Activated naive CD4-positive, alpha-beta T cell treated with Interleukin-2 at 50 U/mL for 16 hours (primary cell): ENCODE data around the gene WDFY4.
A peak's percentile ranks its signal among the peaks of the same experiment; 100 is the strongest.

ENCODE experiments used
- DNase-seq: peaks from one replicate; pipeline ENCODE4 v3.0.0-alpha.2; 2020

WDFY4 gene

DNA sequence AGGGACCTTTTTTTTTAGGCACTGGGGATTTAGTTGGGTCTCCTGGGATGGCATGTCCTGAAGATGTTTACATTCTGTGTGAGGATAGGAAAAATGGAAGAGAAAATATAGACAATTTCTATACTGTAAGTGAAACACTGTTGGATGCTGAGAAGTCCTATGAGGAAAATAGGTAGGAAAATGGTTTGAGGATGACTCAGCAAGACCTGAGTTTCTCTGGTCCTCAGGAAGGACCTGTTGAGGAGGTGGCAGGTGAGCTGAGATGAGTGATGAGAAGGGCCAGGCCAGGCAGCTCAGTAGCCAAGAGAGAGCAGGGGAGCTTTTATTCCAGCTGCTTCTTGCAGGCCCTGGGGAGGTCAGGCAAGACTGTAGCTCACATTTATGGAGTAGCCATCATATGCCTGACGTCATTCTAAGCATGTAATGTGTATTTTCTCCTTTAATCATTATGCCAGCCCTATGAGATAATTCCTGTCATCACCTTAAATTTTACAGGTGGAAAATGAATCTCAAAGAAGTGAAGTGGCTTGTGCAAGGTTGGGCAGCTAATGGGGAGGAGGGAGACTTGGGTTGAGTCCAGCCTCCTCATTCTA lies 274.0 kb downstream of the WDFY4 start:
- no peak for DNase-seq

DNA sequence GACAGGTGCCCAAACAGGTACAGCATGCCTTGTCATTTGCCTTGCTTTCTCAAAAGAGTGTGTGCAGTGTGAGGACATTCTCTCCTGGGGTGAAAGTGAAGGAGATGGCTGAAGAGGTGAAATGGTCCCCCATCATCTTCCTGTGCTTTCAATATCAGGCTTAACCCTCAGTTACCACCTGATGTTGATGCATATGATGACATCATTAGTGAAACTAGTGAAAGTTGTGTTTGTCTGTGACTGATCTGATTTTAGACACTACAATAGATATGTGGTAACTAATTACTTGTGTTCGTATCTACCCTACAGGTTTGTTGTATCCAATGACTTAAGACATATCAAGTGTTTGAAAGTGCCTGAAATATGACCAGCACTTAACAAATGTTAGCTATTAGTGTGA lies 279.4 kb downstream of the WDFY4 start:
- DNase-seq = no peak

DNA sequence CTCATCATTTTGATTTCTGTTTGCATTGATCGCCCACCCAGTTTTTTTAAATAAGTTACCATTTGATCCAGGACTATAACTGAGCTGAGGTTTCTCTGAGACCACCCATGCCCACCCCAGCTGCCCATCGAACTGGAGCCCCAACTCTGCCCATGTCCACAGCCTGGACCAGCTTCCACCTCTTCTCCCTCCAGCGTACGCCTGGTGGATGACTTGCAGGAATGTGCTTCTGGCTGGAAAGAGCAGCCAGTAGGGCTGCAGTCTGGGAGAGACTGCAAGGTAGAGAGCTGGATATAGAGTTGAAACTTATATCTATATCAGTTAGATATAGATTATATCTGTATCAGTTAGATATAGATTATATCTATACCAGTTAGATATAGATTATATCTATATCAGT lies 280.8 kb downstream of the WDFY4 start:
- no peak for DNase-seq

DNA sequence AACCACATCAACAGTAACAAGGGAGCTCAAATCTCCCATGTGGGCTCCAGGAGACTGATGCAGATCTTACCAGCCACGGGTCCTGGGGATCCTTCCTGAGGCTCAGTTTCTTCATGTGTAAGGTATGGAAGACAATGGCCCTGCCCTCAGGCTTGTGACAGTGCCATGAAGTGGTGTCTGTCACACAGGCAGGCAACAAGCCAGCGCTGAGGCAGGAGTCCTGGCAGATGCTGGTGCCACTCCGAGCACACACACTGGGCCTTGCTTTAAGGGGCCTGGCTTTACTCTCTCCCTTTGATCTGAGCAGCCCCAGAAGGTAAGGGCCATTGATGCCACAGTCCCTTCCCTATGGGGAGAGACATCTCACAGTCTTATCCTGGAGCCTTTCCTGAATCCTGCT lies 283.4 kb downstream of the WDFY4 start:
- no peak for DNase-seq

DNA sequence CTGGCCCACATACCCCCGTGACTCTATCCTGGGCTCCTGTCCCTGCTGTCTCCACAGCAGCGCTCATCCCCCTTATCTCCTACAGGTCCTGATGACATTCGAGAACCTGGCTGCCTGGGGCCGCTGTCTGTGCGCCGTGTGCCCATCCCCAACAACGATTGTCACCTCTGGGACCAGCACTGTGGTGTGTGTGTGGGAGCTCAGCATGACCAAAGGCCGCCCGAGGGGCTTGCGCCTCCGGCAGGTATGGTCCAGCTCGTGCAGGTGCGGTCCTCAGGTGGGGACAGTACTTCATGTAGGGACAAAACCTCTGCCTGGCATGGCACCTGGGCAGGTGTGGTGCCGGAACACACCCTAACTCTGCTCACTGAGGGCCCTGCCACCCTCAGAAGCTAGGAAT lies 285.4 kb downstream of the WDFY4 start:
- no peak for DNase-seq

DNA sequence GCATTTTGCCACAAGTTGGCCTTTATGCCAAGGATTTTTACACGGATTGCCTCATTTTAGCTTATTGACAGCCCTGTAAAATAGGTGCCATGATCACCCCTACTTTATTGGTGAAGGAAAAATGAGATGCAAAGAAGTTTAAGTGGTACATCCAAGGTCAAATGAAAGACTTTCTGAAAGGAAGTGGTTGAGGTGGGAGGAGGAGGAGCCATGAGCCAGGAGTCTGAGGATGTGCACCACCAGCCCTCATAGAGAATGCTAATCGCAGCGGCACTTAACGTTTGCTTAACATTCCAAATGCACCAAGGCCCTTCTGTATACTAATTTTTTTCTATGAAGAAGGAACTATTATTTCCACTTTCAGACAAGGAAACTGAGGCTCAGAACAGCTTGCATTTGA lies 286.0 kb downstream of the WDFY4 start:
- no peak for DNase-seq

DNA sequence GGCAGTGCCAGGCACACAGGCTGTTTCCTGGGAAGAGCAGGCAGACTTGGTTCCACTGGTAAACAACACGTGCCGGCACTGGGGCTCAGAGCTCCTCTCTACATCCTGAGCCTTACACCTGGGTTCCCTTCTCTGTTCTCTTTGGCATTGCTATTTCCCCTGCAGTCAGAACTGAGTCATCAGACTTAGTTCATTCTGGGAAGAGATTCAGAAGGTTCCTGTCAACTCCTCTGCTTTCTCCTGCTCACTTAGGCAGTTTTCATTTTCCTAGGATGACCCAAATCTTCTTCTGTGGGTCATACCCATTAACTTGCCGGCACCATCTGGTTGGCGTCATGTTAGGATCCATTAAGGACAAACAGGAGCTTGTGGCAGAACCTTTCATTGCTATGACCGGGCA lies 288.4 kb downstream of the WDFY4 start:
- DNase-seq = no peak

DNA sequence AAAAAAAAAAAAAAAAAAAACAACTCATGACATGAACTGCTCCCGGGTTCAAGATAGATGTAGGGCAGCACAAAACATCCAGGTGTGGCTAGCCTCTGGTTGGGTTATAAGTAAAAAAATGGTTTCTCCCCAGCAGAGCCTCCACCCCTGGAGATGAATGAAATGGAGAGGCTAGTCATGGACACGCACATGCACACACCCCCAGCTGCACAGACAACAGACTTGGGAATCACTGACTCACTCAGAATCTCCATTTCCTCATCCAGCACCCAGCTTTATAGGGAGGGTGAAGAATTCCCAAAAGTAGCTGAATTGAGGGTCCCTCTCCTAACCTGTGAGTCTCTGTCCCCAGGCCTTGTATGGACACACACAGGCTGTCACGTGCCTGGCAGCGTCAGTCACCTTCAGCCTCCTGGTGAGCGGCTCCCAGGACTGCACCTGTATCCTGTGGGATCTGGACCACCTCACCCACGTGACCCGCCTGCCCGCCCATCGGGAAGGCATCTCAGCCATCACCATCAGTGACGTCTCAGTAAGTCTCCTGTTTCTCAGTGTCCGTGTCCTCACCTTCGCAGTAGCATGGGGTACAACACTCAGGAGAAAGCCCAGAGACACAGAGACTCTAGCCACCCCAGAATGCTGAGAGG lies 290.0 kb downstream of the WDFY4 start:
- DNase-seq = no peak

DNA sequence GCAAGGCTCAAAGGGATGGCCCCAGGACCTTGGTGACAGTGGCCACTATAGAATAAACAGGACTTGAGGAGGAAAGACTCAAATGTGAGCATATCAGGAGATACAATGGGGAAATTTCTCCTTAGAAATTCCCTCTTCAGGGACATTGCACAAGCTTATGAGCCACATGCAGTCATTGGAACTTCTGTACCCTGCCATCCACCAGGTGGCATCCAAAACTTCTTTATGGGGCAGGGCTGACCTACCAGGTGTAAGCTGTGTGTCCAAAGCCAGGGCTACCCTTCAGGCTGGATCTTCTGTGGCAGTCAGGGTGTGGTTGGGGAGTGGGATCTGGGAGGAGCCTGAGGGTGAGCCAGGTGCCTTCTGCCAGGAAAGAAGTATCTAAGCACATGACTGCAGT lies 291.5 kb downstream of the WDFY4 start:
- no peak for DNase-seq

DNA sequence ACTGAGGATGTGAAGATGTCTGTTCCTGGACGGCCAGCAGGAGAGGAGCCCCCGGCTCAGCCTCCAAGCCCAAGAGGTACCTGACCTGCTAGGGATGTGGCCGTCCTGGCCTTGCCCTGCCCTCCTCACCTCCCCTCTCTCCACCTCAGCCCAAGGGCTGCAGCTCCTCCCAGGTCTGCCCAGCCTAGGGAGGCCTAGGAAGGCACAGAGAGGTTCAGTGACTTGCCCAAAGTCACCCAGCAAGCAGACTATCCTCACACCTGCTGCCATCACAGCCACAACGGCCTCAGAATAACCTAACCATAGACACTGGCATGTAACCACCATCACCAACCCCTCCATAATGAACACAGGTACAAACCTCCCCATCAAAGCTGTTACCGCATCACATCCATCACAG lies 293.6 kb downstream of the WDFY4 start:
- DNase-seq = no peak

DNA sequence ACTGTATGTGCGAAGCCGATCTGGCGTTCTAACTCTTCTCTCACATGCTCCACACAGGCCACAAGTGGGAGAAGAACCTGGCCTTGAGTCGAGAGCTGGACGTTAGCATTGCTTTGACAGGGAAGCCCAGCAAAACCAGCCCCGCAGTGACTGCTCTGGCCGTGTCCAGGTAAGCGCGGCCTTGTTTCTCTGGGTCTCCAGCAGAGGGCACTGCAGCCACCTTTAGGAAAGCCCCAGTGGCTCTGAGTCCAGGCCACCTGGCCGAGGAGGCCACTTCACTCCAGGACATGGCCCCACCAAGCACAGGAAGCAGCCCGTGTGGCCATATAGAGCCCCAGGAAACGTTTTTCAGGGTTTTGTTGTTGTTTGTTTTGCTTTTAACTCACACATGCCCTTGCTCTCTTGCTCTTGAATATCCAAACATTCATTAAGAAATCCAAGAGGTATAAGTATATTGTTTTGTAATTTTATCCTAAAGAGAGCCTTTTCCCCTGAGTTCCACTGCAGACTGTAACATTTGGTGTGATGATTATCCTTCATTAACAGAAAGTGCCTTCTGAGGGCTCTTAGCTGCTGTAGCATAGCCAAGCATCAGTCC lies 296.7 kb downstream of the WDFY4 start:
- peak; percentile 39 for DNase-seq

DNA sequence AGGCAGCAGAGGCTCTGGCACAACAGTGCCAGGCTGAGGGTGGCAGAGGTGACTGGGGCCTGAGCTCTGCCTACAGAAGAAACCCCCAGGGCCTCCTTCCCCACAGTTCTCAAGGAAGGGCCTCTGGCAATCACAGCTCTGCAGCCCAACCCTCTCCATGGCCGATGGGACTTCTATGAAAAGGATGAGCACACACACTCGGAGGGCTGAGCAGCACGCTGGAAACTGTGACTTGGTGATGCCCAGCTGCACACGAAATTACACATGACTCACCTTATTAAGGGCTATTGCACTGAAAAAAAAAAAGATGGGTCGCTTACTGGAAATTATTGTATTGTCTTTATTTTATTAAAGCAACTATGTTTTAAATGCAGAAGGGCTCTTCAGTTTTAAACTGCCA lies 297.9 kb downstream of the WDFY4 start:
- no peak for DNase-seq

DNA sequence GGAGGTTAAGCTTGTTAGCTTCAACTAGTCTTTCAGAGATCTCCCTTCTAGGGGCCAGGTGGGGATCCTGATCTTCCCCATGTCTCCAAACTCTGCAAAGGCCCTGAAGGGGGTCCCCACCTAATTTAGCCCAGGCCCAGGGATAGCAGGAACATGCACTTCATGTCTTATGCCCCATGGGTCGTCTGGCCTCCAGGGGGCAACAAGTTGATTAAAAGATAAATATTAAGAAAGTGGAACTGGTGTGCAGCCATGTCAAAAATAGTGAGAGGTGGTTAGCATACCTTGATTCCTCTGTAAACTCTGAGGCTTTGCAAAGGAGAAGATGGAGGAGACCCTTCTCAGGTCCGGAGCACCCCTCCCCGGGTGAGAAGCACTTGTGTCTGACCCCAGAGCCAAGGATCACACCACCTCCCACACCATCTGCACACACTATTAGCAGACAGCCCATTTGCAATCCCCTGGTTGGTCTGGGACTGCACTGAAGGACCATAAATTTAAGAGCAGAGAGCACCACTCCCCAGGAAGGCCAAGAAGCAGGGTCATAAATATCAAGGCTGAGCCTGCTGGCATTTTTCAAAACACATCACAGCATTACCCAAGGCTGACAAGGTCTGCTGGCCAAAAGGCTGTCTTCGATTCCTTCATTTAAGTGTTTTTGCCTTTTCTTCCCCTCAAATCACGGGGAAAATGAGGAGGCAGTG lies 299.1 kb downstream of the WDFY4 start:
- no peak for DNase-seq

DNA sequence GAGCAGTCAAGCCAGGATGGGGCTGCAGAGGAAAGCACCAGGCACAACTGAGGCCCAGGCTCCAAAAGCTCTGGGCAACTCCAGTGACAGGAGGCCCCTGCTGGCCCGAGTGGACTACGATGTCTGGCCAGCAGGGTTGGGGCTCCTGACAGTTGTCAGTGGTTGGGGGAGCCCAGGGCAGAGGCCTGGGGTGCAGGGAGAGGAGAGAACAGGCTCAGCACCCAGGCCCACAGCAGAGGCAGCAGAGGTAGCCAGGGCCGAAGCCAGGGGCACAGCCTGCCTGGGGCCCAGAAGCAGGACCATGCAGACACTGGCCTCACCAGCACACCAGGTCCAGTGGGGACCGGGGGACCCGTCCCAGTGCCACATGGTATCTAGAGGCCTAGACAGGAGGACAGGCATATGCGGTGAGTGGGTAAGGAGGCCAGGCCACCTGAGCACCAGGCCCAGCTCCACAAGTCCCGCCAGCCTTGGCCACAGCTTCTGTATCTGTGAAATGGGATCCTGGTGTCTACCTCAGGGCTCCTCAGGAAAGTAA lies 301.0 kb downstream of the WDFY4 start:
- no peak for DNase-seq

DNA sequence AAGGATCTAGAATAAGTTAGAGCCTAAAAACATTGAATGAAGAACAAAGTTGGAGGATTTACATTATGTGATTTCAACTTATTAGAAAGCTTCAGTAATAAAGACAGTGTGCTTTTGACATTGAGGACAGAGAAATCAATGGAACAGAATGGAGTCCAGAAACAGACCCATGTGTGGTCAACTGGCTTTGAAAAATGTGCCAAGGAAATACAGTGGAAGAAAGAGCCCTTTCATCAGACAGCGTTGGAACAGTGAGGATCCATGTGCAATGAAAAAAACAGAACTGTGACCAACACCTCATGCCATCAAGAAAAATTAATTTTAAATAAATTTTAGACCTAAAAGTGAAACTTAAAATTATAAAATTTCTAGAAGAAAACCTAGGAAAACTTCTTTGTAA lies 305.6 kb downstream of the WDFY4 start:
- DNase-seq = no peak

DNA sequence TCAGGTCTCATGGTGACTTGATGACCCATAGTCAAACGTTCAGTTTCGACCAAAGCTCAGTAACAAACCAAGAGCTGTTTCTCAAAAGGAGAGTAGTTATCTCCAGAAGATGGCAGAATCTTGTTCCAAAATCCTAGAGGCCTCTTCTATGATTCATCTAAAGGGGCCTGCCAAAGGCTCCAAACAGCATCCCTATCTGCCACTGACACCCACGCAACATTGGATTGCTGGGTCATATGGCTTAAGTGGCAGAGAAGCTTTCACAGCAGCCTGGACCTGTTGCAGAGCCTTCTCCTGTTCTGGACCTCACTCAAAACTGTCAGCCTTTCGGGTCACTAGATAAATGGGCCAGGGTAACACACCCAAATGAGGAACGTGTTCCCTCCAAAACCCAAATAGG lies 309.0 kb downstream of the WDFY4 start:
- no peak for DNase-seq

DNA sequence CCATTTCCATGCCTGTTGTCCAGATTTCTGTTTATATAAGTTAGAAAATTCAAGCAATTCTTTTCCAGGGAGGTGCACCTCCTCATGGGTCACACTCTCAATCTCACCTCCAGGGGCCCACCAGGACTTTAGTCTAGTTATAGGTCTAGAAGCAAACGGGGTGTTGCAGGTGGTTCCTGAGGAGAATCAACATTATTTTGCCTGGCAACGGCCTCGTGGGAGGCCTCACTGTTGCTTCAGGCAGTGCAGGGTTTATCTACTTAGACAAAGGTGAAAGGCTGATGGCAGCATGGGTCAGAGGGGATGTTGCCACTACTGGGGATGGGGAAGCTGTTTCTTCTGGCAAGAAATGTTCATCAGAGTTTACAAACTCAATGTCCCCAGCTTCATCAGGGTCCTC lies 311.7 kb downstream of the WDFY4 start:
- DNase-seq = no peak

DNA sequence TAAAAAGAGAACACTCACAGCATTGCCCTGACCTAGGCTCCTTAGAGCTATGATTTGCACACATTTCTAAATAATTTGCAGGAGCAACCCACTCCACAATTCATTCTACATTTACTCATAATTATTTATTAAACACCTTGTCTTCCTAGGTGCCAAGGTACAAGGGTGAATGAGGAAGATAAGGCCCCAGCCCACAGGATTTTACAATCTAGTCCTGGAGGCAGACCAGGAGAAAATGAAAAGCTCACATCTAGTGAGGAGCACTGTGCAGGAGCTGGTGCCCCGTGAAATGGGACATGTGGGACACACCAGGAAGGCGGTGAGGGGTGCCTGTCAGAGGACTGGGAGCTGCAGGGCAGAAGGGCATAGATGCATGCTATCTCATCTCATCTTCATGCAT lies 314.7 kb downstream of the WDFY4 start:
- no peak for DNase-seq

DNA sequence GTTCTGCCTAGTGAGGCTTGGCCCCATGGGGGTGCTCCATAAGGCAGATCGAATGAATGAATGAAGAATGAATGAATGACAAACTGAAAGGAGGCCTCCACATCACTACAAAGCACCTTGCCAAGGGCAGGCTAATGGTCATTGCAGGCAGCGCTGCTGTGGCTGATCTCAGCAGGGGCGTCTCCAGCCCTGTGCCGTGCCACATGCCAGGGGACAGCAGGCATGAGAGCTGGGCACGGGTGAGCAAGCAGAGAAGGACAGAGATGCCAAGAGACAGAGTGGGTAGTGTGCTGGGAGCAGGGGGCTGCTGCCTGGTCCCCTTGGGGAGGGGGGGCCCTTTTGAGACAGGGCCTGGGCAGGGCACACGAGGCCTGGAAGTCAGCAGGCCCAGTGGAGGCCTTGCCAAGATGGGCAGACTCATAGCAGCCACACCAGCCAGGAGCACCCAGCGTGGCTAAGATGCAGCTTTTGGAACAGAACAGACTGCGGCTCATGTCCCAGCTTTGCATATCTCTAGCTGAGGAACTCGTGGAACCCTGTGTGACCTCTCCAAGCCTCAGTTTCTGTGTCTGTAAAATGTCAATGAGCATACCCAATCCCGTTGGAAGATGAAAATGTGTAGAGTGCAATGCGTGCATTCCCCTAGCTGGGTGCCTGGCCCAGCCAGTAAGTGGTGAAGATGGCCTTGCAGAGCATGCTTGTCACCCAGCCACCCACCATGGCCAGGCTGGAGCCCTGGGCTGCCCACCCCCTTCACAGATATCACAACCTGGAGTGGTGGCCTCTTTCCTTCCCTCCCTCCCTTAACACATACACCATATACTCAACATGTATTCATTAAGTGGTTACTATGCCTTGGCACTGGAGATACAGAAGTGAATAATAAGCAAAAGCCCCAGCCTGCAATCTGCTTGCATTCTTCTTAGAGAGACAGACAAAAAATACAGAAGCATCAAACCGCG lies 316.0 kb downstream of the WDFY4 start:
- no peak for DNase-seq

DNA sequence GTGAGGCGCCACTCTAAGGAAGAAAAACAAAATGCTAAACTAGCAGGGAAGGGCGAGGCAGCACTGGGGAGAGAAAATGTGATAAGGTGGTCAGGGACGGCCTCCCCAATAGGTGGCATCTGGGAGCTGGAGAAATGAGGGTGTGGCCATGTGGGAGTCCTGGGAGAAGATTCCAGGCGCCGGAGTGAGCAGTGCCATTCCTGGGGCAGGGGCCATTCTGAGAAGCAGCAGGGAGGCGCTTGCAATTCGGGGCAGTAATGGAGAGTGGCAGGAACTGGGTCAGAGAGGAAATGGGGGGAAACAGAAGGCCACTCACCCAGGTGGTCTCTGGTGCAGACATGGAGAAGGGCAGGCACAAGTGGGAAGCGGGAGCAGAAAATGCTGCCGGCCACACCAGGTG lies 316.7 kb downstream of the WDFY4 start:
- DNase-seq = no peak

DNA sequence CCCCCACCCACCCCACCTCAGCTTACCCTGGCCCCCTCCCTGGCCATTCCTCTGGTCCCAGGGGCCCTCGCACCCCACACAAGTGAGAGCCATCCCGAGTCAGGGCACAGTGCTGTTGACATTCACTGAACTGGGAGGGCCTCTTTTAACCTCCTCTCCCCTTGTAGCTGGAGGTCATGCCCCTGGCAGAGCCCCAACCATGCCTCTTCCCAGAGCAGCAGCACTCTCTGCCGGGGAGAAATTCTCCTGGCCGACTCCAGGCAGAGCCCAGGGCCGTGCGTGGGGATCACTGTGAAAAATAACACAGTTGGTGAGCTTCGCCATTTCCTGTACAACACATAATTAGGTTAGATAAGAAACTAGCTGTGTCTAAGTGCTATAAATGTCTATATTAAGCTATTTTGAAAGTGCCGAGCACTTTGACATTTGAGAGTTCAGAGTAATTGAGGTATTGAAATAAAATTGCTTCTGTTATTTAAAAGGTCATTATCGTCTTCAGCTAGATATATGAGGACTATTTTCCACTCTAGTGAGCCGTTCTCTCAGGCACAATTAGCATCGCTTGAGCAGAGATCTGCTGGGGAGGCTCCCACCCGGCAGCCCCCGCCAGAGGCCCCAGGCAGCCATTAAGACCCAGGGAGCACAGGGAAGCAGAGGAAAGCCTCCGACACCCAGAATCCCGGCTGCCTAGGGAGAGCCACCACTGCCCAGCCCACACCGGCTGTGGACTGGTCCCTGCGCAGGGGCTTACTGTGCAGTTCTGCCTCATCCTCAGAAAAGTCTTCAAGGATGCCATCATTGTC lies 317.4 kb downstream of the WDFY4 start:
- DNase-seq = no peak

DNA sequence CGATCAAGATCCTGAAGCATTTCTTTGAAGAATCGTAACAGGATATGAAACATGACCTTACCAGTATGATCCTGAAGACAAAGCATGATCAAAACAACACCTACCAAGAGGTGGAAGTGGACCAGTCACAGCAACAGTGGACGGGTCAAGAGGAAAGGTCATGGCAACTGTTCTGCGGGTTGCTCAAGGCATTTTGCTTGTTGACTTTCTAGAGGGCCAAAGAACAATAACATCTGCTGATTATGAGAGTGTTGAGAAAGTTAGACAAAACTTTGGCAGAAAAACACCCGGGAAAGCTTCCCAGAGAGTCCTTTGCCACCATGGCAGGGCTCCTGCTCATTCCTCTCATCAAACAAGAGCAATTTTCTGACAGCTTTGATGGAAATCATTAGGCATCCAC lies 320.6 kb downstream of the WDFY4 start:
- no peak for DNase-seq
